Stimulated activated naive CD4-positive, alpha-beta T cell treated with Interleukin-2 at 50 U/mL for 16 hours (primary cell): ENCODE data around the gene BMP6.
"Not testable (repeated sequence)": the region's sequence is repeated elsewhere in the genome, so short reads cannot be mapped to it uniquely, and the experiment has no call there.

Experiments used
- DNase-seq: peaks from one replicate; lab custom pipeline; 2025; lab: John Stamatoyannopoulos, UW

The BMP6 gene

DNA sequence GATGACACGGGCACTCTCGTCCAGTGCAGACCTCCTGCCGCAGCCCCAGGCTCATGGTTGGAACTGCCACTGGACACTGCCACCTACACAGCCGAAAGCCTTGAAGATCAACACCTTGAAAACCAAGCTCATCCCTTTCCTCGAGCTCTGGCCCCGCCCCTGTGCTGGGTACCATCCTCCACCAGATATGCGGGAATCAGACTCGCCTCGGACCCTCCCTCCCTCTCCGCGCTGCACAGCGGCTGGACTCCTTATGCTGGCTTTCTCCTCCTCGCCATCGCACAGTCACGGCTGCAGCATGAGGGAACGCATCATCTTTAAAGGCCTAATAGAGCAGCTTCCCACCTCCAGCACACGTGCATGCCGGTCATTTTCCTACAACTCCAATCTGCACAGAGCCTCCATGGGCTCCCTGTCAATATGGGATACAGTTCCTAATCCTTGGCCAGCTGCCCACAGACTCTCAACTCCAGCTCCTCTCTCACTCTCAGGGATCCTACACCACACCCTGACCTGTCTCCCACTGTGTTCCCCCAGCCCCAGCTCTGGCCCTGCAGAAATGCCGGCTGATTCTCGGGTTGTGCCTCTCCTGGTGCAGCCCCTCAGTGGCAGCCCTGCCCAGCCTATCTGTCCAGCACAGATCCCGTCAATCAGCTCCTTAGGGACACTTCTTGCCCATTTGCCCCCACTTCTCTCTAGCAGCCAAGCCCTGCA is 161.5 kb downstream of the BMP6 start:
- no peak for DNase-seq

DNA sequence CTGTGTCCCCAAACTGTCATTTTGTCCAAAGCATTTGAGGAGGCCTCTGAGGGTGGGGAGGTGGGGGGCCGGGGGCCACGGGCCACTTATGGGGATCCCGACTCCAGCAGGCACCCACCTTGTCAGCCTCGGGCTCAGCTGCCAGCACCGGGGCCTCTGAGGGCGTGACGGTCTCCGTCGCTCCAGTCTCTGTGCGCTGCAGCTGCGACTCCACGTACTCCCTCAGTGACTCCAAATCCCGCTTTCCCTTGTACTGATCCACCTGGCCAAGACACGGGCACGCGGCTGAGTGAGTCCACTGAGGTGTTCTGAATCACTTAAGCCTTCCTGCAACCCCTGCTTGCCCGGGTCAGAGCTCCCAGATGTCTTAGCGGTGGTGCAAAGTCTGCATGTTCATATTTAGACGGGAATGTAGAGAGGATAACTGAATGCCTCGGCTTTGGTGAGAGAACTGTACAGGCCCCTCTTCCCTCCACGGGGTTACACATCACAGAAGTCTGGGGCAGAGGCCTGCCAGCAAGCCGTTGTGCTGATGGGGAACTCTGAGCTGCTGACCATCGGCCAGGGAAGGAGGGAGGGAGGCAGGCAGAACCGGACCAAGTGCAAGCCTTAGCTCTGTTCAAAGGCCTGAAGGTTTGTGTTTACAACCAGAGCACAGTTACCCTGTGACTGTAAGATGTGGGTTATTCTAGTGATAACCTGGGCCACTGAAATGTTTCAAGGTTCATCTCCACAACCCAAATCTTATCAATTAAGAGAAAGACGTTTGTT is 162.9 kb downstream of the BMP6 start:
- no peak for DNase-seq

DNA sequence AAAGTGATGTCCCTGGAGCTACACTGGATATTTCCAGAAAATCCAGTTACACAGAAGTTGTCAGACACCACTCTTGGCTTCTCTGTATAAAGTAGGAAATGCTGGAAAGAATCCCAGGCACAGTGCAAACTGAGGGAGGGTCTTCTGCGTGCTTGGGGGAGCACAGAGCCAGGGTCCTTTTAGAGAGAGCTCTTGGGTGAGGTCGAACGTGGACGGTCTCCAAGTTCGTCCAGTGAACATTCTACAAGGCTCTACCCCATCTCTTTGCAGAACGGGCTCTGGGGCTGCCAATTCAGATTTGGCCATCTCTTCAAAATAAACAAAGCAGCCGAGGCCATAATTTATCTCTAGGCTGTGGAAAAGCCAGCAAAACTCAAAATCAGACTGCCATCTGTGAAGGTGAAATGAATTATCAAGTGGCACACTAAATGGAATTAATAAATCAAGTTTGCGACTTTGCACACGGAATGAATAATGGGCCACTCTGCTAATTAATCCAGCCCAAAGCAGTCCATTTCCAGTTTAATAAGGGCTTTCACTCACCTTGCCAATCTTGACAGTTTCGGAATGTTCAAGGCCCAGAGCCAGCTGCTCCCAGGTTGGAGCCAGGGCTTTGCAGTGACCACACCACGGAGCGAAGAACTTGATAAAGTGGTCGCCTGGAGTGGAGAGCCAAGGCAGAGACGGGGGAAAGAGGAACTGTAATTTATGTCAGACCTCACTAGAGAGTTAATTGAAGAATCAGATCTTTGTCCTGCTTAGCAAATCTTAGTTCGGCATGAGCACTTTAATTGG is 165.4 kb downstream of the BMP6 start:
- no peak for DNase-seq

DNA sequence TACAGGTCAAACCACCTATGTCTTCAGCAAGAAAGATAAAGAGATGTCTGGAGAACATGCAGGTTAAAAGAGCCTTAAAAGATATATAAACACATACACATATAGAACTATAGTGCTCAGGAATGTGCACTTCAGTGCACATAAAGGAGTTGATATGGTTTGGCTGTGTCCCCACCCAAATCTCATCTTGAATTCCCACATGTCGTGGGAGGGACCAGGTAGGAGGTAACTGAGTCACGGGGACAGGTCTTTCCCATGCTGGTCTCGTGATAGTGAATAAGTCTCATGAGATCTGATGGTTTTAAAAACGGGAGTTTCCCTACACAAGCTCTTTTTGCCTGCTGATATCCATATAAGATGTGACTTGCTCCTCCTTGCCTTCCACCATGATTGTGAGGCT is 166.5 kb downstream of the BMP6 start:
- DNase-seq = not testable (repeated sequence)

DNA sequence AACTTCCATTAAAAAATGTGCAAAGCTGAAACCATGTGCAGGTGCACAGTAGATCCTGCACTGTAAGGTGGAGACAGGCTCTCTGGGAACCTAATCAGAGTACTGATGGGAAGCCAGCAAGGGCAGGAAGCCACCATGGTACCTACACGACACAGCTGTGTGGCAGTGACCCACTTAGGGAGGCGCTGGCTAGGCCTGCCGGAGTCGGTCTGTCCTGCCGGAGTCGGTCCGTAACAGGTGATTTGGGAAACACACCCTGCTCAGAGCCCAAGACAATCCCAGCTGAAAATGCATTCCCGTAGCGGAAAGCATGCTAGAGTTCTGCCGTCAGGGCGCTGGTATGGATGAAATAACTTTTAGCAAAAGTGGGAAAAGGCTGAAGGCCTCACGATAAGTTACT is 167.4 kb downstream of the BMP6 start:
- no peak for DNase-seq

DNA sequence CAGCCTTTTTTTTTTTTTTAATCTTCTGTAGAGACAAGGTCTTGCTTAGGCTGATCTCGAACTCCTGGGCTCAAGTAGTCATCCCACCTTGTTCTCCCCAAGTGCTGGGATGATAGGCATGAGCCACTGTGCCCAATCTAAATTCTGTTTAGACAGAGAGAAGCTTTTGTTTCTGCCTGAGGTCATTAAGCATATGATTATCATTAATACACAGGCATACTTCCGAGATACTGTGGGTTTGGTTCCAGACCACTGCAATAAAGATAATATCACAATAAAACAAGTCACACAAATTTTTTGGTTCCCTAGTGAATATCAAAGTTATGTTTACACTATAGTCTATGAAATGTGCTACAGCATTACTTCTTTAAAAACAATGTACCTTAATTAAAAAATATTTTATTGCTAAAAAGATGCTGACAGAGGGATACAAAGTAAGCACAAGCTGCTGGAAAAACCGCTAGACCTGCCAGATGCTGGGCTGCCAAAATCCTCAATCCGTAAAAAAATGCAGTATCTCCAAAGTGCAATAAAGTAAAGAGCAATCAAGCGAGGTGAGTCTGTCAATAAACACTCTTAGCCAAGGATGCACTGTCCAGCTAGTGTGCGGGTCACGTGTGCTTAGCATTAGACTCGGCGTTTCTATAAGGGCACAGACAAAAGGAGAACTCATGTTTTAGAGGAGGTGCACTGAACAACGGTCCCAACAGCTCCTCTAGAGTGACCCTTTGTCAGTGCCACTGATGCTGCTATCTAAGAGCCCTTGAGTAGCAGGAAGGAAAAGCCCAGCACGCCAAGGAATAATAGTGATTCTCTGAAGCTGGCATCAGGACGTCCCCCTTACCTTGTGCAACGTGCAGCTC is 168.6 kb downstream of the BMP6 start:
- no peak for DNase-seq

DNA sequence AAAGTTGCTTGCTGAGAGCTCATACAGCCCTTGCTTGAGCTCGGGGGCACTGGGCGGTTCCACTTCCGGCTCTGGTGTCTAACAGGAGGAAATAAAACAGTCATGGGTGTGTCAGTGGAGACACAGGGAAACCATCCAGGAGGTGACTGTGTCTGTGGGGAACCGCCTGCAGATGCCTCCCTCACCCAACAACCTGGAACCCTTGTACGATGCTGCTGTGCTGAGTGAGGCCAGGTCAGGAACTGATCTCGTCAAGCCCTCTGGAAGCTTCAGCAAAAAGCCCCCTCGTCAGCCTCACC is 169.2 kb downstream of the BMP6 start:
- no peak for DNase-seq

DNA sequence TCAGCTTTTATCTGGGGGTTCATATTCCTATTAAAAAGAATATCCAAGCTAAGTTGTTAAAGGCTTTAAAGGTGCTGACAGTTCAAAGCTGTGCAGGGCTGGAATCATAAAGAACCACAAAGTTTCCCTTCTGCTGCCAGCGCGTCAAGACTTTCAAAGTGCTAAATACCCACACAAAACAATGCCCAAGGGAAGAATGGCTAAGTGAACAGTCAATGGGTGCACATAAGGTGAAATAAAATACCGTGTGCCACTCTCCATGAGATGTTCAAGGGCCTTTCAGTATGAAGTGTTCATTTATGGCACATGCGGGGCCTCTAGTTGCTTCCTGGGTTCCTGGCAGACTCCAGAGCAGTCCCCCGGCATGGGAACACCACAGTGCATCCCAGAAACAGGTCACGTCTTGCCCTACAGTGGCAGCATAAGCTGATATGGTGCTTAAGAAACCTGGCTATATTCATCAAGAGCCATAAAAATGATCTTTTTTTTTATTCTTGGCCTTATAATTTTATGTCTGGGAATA is 170.6 kb downstream of the BMP6 start:
- no peak for DNase-seq

DNA sequence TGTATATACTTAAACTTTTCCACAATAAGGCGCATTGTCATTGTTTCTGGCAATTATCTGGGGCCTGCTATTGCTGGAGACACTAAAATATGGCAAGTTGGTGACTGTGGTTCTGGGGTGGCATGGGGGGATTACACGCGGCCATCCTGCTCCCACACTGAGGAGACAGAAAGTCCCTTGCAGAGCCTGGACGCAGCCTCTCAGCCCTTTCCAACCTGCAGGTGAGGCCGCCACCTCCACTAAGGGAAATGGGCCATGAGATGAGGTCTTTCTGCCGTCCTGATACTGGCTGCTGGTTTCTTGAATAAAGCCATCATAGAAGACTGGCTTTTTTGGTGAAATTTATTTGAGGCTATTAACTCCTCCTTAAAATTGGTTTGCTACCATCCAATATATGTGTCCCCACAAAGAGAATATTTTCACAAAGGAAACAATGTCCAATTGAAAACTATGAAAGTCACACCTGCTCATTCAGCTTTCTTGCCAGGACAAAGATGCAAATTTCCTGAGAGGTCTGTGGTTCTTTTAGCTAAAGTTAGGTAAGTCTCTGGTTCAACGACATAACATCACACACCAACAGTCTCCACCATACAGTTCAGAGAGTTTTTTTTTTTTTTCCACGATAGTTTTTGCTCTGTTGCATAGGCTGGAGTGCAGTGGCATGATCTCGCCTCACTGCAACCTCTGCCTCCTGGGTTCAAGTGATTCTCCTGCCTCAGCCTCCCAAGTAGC is 171.7 kb downstream of the BMP6 start:
- no peak for DNase-seq

DNA sequence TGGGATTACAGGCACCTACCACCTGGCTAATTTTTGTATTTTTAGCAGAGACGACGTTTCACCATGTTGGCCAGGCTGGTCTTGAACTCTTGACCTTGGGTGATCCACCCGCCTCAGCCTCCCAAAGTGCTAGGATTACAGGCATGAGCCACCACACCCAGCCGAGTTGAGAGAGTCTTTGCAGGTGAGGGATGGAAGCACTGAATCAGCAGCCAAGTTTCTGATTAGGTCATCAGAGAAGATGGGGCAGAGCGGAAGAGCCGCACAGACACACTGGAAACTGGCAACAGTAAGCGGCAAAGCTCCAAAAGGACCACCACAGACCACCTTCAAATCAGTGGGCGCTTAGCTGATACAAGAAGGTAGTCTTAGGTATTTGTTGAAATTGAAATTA is 172.3 kb downstream of the BMP6 start:
- DNase-seq = not testable (repeated sequence)

DNA sequence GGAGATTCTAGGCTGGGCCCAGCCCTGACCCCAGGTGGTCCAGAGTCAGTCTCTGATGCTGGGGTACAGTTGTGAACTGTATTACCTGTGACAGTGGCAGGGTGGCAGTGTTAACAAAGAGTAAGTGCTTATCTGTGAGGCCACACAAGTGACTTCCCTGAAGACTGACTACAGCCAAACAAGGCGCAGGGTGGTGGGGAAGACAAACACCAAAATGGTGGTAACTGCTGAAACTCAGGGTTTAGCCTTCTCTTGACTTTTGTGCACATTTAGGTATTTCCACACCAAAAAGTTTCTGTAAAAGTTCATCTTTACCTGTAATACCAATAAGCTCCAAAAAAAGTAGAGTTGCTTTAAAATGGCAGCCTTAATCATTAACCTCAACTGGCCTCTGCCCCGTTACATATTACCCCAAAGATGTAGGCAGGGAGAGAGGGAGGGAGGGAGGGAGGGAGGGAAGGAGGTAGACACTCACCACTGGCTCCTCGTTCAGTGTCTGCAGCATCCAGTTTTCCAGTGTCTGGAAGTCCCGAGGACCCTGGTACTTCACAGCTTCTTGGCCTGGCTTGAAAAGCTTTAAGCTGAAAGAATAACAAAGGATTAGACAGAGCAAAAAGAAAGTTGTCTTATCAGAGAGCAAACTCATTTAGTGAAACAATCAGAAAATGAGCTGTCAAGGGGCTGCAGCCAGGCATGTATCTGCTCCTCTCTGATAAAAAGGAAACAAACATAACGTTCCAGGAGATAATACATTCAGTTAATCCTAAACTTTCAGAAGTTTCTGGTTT is 173.4 kb downstream of the BMP6 start:
- no peak for DNase-seq

DNA sequence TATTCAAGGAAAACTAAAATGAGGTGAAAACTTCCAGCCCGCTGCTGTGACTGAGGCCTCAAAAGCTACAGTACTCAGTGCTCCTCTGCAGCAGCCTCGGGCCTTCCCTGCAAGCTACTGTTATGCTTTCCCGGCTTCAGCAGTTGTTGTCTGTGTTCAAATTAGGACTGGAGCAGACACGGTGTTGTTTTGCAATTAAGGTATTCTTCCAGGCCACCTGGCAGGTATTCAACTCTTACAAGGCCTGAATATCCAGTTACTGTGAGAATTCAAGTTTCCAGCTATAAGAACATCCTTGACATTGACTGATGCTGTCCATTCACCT is 174.0 kb downstream of the BMP6 start:
- DNase-seq = no peak

DNA sequence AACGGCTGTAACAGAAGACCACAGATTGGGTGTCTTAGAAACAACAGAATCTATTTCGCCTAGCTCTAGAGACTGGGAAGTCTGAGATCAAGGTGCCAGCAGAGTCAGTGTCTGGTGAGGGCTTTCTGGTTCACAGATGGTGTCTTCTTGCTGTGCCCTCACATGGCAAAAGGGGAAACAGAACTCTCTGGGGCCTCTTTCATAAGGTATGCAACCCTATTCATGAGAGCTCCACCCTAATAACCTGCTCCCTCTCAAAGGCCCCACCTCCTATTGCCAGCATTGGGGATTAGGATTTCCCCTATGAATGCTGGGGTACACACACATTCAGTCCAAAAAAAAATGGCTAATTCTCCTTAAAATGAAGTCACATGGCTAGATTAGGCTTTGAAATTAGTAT is 174.7 kb downstream of the BMP6 start:
- DNase-seq = no peak

DNA sequence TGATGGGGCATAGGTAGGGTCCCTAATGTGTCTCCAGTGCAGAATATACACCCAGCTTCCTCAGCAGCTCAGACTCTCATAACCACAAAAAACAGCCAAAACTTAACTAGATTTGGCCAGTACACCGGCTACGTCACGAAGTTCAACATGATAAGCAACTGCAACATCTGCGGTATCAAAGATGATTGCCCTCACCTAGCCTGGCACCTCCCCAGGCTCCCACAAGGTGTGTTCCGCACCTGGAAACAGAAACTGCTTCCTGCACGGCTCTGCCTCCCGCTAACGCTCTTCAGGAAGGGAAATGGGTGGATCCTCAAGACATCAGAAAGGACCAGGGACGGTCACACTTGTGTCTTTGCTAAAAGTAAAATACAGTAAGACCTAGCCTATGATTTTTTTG is 175.2 kb downstream of the BMP6 start:
- DNase-seq = no peak

DNA sequence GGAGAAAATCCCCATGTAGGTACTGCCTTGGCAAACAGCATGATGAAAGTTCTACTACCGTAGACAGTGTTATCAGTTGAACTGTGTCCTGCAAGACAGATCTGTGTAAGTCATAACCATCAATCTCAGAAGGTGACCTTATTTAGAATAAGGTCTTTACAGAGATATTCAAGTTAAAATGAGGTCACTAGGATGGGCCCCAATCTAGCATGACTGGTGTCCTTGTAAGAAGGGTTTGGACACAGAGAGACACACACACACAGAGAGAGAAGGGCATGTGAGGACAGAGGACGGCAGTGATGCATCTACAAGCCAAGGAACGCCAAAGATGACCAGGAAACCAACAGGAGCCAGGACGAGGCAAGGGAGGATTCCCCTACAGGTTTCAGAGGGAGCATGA is 175.9 kb downstream of the BMP6 start:
- DNase-seq = no peak

DNA sequence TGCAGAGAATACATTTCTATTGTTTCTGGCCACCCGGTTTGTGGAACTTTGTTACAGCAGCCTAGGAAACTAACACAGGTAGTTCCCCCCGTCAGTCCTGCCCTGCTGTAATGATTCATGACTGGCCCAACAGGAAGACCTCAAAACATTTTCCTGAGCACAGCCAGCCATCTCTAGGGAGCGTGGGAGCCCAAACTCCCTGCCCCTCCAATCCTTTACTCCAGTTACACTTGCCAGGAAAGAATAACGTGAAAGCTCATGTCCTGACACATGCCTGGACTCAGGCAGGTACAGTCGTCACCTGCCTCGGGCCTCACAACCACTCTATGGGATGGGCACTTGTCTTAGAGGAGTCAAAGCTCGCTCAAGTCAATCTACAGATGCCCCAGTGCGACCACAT is 176.3 kb downstream of the BMP6 start:
- DNase-seq = no peak

DNA sequence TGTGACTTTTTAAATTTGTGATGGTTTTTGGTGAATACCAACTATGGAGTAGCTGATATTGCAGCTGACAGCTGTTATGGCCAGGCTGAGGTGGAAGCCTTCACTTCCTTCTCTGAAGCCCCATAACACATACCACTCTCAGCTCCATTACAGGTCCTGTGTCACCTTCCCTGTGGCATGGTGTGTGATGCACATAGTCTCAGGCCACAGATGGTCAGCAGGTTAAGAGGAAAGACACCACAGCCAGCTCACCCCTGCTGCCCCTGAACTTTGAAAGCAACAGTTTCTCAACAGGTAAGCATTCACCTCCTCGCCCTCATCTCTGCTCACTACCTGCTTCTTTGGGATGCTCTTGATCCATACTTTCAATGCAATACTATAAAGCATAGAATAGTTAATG is 177.0 kb downstream of the BMP6 start:
- no peak for DNase-seq

DNA sequence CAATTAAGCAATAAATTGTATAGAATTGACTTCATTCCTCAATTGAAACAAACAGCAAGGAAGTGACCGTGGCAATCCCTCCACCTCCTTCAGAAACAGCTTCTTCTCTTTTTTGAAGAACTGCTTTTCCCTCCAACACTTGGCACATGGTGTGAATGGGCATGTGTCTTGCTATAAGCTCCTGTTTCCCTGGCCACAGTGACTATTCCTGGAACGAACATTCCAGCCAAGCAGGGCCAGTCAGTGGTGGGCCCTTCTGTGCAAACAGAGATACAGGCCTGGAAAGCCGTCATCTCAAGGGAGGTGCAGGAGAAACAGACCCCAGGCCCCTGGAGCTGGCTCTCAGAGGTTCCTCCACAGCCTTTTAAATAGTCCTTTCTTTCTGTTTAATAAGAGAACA is 177.8 kb downstream of the BMP6 start:
- no peak for DNase-seq

DNA sequence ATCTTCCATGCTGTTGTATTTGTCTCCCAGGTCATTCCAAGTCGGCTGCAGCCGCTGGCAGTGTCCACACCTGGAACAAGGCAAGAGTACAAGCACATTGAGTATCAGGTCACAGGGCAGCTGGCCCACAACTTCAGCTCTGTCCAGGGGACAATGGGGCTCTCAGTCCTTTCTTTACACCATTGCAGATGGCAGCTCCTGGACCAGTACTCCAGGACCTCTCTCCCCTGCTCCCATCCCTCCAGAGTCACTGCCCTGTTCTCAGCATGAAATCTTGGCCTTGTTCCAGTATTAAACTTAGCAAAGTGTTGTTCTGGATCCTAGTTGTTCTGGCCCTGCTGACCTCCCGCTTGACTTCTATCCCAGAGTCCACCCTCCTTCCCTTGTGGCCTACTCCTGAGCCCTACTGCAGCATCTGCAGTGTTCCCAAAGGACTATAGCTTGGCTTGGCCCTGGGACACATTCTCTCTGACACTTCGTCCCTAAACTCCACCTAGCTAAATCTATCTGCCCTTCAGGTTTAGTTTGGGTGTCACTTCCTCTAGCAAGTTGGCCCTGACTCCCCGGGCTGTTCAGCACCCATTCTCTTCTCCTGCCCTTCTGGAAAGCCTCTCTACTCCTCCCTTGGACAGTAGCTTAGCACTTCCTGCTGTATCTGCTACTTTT is 178.9 kb downstream of the BMP6 start:
- no peak for DNase-seq

DNA sequence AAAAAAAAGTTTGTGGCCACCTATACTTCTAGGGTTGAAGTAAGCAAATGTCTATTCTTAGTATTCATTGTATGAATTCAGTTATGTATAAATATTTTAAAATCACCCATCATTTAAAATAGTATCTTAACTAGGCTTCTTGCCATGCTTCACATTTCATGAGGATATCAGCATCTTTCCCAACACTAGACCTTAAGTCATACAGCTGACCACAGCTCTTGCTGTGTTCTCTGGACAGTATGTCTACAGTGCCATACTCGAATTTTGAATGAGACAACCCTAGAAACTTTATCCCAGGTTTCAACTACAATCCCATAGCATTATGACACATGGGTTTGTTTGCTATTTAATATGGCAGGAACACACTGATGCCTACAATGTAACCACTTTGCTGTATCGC is 179.5 kb downstream of the BMP6 start:
- DNase-seq = no peak
